Activated effector memory CD4-positive, alpha-beta T cell treated with anti-CD3 and anti-CD28 coated beads, Interleukin-2, amount 50 U/mL, for 16 hours (primary cell): ENCODE results near the gene ELAVL1.

Source experiments
- DNase-seq: peaks from one replicate; pipeline ENCODE4 v3.0.0-alpha.2; 2020

Gene ELAVL1

GRCh38 chr19:7908742-7909461 lies 96.5 kb downstream of the ELAVL1 start:
- no peak for DNase-seq
